Left renal pelvis (tissue), 4 donors: Measurements from ENCODE around the gene PAK3. TPM values are rescaled to one million over a fixed set of nuclear protein-coding genes. Genes with fewer than 3 reads are reported as not detected.

Source experiments
- DNase-seq, 4 donors: peaks; one replicate each; pipeline ENCODE4 v3.0.0-alpha.2; 2013; ENCODE audit warnings: low read depth in 4 of 4, low spot score in 3 of 4
- polyA plus RNA-seq, 4 donors: library from polyadenylated mRNA; unstranded; fragments of 120-200 nt; gene quantifications; one replicate each; pipeline ENCODE4 v1.2.1, GENCODE V29; 2013; ENCODE audit not compliant: insufficient read length in 4 of 4

The PAK3 gene
- 10 to 100 TPM in 1 of 4 donors, 1 to 10 TPM in 3; 6.4 to 21.1 (median 7.7) TPM for polyA plus RNA-seq

DNA sequence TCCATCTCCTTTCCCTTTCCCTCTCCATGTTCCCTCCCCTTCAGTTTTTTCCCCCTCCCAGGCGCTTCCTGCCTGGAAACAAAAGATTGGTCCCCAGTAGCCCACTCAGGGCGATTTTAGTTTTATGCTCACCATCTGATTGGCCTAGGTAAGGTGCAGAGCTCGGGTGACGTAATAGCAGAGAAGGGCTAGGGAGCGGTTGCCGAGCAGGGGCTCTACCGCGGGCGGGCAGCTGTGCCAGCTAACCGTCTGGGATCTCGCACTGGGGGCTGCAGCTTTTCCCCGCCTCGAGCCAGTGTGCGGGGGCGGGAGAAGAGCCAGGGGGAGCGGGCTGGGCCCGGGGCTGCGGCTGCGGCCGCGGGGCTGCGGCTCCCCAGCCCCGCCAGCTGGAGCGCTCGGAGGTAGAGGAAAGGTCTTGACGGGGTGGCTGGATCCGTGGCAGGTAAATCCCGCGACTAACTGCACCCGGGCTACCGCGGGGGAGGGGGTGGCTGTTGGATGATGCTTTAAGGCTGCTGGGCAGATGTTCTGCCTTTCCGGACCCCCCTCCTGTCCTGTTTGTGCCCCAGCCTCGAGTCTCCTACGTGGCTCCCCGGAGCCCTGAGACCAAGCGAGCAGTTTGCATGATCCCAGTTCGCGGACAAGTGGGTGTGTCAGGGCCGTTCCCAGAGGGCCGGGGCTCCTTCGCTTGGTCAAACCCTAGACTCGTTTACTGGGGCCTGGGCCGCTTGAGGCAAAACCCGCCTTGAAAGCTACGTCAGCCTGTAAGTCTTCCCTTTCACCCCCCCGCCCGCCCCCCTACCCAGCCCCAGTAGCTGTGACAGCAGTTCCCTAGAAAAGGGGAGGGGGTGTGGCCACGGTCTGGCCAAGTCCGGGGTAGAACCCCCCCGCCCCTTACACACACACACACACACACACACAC, at the start of gene PAK3:
PAK3 (plus strand) TSS at position 218 of the 922 bp plus-strand sequence. CDS start 26,913 bp downstream, outside the sequence.
- peak; percentile 47 to 67 (median 48) for DNase-seq

GRCh38 chrX:111047575-111047974, 48.4 kb upstream of the PAK3 start:
- DNase-seq, result no peak

DNA sequence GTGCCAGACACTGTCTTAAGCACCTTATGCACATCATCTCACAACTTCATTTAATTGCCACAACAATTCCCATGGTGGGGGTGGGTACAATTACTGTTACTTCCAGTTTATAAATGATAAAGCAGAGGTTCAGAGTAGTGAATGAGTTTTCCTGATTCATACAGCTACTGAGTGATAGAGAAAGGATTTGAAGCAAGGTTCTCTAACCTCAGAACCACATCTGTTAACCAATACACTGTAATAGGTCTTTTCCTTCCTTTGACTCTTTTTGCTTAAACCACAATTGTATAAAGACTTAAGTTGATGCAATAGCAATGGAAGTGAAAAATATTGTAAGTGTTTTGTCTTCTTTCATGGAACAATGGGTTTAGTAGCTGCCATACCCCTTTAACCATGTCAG, 43.5 kb upstream of the PAK3 start:
- no peak for DNase-seq

DNA sequence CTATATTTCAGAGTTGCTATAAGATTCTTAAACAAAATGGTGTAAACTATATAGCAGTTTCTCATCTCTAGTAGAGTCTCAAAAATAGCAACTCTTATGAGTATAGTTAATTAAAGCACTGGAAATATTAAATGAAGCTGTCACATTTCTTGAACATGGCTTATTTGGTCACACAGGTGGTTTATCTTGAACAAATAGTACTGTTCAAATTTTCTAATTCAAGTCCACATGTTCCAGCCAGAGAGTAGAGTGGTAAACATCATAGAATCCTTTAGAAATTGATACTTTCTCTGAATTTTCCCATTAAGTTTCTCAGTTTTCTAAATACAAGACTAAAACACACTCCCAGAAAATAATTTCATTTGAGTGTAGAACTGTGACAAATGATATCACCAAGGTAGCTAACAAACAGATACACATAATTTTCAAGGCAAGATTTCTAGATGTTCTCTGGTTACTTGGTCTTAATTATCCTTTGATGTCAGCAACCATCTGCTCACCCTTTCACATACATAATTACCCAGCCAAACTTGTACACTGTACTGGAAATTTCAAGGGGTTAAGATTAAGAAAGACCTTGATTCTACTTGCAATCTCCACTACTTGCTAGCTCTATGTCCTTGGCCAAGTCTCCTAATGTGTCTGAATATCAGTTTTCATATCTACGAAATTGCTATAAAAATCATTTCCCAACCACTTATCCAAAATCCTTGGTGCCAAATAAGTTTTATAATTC, 24.3 kb upstream of the PAK3 start:
- DNase-seq, result no peak

DNA sequence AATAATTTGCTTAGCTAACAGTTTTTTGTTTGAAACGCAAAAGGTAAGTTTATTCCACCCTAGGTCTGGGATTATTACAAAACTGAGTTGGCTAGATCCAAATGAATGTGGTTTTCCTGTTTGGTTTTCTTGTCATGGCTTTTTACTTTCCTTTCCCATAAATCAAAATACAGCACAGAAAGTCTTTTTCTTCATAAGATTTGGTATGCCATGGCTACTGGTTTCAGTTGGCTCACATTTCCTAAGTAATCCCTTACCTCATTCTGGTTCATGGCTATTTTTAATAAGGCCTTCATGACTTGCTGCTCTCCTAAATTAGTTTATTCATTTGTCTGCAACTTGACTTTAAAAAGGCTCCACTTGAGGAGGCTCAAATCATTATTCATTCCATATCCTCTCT, 12.9 kb upstream of the PAK3 start:
- DNase-seq, result no peak

DNA sequence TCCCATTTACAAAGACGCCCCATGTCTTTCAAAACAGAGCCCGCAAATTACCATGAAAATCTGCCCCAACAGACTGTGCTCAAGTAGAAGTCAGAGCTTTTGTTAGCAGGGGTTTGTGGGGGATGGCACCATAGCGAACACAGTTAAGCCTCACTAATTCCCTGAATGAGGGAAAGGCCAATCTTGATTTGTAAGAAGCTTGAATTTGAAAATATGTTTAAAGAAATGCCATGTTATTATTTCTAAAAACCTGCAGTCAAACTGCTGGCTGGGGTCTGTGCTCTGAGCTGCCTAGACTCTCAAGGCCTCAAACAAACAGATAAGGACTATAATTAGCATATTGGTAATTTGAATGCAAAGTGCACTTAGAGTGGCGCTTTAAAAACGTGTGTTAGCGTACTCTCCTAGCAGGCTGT, 9.4 kb upstream of the PAK3 start:
- no peak for DNase-seq

- no peak for DNase-seq
Measured at GRCh38 chrX:111088628-111089027, 7.4 kb upstream of the PAK3 start.

- no peak for DNase-seq
Measured at GRCh38 chrX:111090458-111090857, 5.5 kb upstream of the PAK3 start.

DNA sequence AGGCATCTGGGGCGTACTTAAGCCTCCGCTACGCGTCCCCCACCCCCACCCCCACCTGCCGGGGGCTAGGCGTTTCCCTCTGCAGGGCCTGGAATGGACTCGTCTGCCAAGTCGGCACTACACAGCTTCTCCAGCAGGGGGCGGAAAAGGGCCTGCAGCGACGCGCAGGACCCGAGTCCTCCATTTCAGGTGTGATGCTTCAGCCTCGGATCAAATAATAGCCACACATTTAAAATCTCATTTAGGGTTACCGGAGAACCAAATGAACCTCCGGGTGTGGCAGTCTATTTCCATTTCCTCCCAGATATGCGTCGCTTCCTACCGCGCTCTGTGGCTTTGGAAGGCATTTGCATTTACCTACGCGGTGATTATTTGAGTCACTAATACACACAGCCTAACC, 2.9 kb downstream of the PAK3 start:
- DNase-seq, result no peak

GRCh38 chrX:111100191-111100590, 4.2 kb downstream of the PAK3 start:
- DNase-seq, result no peak

GRCh38 chrX:111101580-111101979, 5.6 kb downstream of the PAK3 start:
- no peak for DNase-seq

- no peak for DNase-seq
Measured at GRCh38 chrX:111102636-111103035, 6.6 kb downstream of the PAK3 start.

- DNase-seq, result no peak
Measured at GRCh38 chrX:111103246-111103645, 7.3 kb downstream of the PAK3 start.

DNA sequence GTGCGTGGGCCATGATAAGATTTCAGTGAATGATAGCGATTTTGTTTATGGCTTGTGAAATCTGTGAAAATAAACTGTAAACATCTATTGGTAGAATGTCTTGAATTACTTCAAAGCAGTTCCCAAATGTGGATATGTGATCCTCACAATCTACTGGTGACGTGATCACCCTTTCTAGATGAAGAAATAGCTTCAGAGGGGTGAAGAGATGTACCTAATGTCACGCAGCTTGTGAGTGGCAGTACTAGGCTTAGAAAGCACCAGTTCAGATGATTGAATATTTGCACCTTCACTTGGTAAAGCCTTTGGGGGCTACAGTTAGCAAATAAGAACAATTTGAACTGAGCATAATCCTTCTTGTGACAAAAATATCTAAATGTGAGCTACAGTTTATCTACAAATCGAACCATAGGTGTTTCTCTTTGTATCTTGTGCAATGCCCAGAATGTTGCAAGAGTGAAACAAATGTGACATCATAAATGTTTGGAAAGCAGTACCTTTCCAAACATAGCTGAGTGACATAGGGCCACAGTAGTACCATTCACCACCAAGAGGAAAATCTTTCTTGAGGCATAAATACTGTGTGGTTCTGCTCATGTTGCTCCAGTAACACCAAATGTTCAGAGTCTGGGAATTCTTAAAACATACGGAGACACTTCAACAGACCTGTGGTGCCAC, 14.2 kb downstream of the PAK3 start:
- DNase-seq, result no peak

GRCh38 chrX:111114806-111115205, 18.8 kb downstream of the PAK3 start:
- no peak for DNase-seq

DNA sequence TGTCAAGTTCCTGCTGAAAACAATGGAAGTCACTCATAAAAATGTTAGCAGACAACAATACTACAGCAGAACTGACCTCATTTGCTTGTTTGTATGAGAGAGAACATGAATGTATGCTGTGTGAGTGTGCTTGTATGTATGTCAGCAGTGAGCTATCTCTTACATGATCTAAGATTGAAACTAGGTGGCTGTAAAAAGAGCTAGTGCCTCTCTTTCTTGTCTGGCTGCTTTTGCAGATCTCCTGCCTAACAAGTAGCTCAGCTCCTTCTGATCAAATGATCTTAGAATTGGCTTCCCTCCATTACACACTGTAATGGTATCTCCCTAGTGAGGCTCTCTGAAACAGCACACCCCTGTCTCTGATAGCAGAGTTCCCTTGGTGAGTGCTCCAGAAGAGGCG, 20.7 kb downstream of the PAK3 start:
- no peak for DNase-seq

GRCh38 chrX:111119341-111119740, 23.4 kb downstream of the PAK3 start:
- no peak for DNase-seq

DNA sequence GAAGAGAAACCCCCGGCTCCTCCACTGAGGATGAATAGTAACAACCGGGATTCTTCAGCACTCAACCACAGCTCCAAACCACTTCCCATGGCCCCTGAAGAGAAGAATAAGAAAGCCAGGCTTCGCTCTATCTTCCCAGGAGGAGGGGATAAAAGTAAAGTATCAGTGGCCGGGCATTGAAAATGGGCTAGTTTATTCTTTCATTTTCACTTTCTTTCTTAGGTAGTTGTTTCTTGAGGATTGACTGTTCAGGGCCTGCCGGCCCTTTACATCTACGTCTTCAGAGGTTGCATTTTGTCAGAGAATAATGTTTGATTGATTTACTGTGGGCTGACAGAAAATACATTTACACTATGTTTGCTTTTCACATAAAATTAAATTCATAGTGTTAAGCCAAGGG, 27.1 kb downstream of the PAK3 start:
- no peak for DNase-seq

DNA sequence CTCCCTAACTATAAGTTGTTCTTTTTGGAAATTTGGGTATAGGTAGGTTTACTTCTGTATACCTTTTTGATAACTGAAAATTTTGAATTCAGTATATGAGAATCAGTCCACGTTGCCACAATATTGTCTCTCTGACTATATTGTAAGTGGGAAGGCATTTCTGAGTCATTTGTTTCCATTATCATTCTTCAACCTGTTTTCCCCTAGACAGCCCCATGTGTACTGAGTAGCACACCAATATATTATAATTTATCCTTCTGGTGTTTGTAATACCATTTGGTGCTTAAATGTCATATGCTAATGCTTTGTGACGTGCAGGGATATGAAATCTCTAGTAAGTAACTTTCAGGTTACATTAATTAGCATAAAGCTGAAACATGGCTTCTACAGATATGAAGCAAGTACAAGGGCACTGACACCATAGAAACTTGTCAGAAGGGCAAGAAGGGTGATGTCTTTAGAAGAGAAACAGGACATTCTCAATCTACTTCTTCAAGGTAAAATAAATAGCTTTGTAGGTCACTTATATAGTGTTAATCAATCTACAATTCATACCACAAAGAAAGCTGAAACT, 27.7 kb downstream of the PAK3 start:
- DNase-seq, result no peak

GRCh38 chrX:111124418-111124817, 28.4 kb downstream of the PAK3 start:
- DNase-seq, result no peak

DNA sequence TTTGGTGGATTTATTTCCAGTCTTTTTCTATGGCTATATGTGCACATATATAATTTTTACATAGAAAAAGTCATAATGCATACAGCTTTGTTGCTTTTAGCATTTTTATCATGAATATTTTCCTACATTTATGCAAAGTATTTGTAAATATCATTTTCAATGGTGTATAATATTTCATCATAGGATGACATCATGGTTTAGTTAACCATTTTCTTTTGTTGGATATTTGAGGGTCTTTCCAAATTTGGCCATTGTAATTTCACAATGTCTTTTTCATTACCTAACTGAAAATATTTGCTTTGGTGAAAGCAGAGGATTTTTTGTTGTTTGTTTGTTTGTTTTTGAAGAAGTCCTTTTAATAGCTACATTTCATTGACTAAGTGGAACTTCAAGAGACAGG, 31.0 kb downstream of the PAK3 start:
- DNase-seq, result no peak
